Adipocyte (in vitro differentiated cells): ENCODE measurements around the gene ACAD9.
"Not testable (repeated sequence)": the region's sequence is repeated elsewhere in the genome, so short reads cannot be mapped to it uniquely, and the experiment has no call there.

Source experiments
- DNase-seq: peaks from one replicate; pipeline ENCODE4 v3.0.0-alpha.2; 2015; ENCODE audit warnings: low read depth
- H3K27me3 ChIP-seq: replicated peaks from 2 replicates; pipeline ENCODE4 v1.7.0; 2013; ENCODE audit warnings: mild to moderate bottlenecking, low read length, moderate library complexity; ENCODE audit not compliant: control insufficient read depth, insufficient read depth
- H3K36me3 ChIP-seq: 2 replicates; pipeline ENCODE4 v1.7.0; 2013; ENCODE audit warnings: low read length, mild to moderate bottlenecking, moderate library complexity; ENCODE audit not compliant: control insufficient read depth, insufficient read depth, severe bottlenecking
- H3K4me1 ChIP-seq: 2 replicates; pipeline ENCODE4 v1.7.0; 2013; ENCODE audit warnings: mild to moderate bottlenecking, low read length, moderate library complexity; ENCODE audit not compliant: control insufficient read depth, insufficient read depth
- H3K4me3 ChIP-seq: 2 replicates; pipeline ENCODE4 v1.7.0; 2013; ENCODE audit warnings: mild to moderate bottlenecking, low read length, moderate library complexity
- H3K9ac ChIP-seq: 2 replicates; pipeline ENCODE4 v1.7.0; 2013; ENCODE audit warnings: mild to moderate bottlenecking, low read length, moderate library complexity
- H3K9me3 ChIP-seq: 2 replicates; pipeline ENCODE4 v1.7.0; 2013; ENCODE audit warnings: mild to moderate bottlenecking, low read length, moderate library complexity; ENCODE audit not compliant: control insufficient read depth

ACAD9 gene

GRCh38 chr3:128923576-128923975, 44.2 kb downstream of the ACAD9 start:
- Histone ChIP-seq H3K9me3 (peaks cover 60% of the 10 kb centered on the region), H3K36me3 (peaks cover 10% of the 10 kb centered on the region), H3K27me3 (no peaks in the 10 kb centered on the region), H3K4me3 (no peak overlapping the region), H3K9ac (no peak overlapping the region), H3K4me1 (no peaks in the 10 kb centered on the region)
- no peak for DNase-seq

GRCh38 chr3:128923986-128924385, 44.6 kb downstream of the ACAD9 start:
- peaks cover 62% of the 10 kb centered on the region for H3K9me3 ChIP-seq
- not testable (repeated sequence) for H3K36me3 ChIP-seq, H3K4me3 ChIP-seq, H3K27me3 ChIP-seq, H3K9ac ChIP-seq, H3K4me1 ChIP-seq, DNase-seq

GRCh38 chr3:128929364-128929763, 49.9 kb downstream of the ACAD9 start:
- no peak for DNase-seq
- Histone ChIP-seq H3K4me3 (no peak overlapping the region), H3K9me3 (peaks cover 33% of the 10 kb centered on the region), H3K36me3 (no peaks in the 10 kb centered on the region), H3K9ac (no peak overlapping the region), H3K27me3 (peaks cover 22% of the 10 kb centered on the region), H3K4me1 (no peaks in the 10 kb centered on the region)

GRCh38 chr3:128931046-128931445, 51.6 kb downstream of the ACAD9 start:
- Histone ChIP-seq H3K9me3 (peaks cover 17% of the 10 kb centered on the region), H3K4me1 (no peaks in the 10 kb centered on the region), H3K4me3 (no peak overlapping the region), H3K36me3 (no peaks in the 10 kb centered on the region), H3K9ac (no peak overlapping the region), H3K27me3 (peaks cover 24% of the 10 kb centered on the region)
- no peak for DNase-seq

GRCh38 chr3:128932516-128933212, 53.2 kb downstream of the ACAD9 start:
- no peaks in the 10 kb centered on the region for H3K36me3 ChIP-seq
- no peak for DNase-seq
- H3K27me3 ChIP-seq, result peaks cover 35% of the 10 kb centered on the region
- H3K4me3 ChIP-seq, result no peak overlapping the region
- H3K9ac ChIP-seq, result no peak overlapping the region
- no peaks in the 10 kb centered on the region for H3K4me1 ChIP-seq
- H3K9me3 ChIP-seq, result peaks cover 11% of the 10 kb centered on the region

GRCh38 chr3:128933213-128933921, 53.9 kb downstream of the ACAD9 start:
- Histone ChIP-seq H3K4me3 (no peak overlapping the region), H3K4me1 (no peaks in the 10 kb centered on the region), H3K9me3 (peaks cover 11% of the 10 kb centered on the region), H3K9ac (no peak overlapping the region), H3K27me3 (peaks cover 38% of the 10 kb centered on the region), H3K36me3 (no peaks in the 10 kb centered on the region)
- DNase-seq, result no peak

GRCh38 chr3:128933922-128934253, 54.5 kb downstream of the ACAD9 start:
- Histone ChIP-seq H3K9me3 (peaks cover 9% of the 10 kb centered on the region), H3K4me1 (no peaks in the 10 kb centered on the region), H3K36me3 (no peaks in the 10 kb centered on the region), H3K9ac (no peak overlapping the region), H3K27me3 (peaks cover 38% of the 10 kb centered on the region), H3K4me3 (no peak overlapping the region)
- no peak for DNase-seq

GRCh38 chr3:128935922-128936321, 56.5 kb downstream of the ACAD9 start:
- H3K4me3 ChIP-seq, result no peak overlapping the region
- DNase-seq, result no peak
- H3K27me3 ChIP-seq, result peaks cover 43% of the 10 kb centered on the region

GRCh38 chr3:128936341-128936740, 56.9 kb downstream of the ACAD9 start:
- Histone ChIP-seq H3K36me3 (no peaks in the 10 kb centered on the region), H3K4me3 (no peak overlapping the region), H3K27me3 (peaks cover 41% of the 10 kb centered on the region), H3K9ac (no peak overlapping the region), H3K4me1 (no peaks in the 10 kb centered on the region), H3K9me3 (no peaks in the 10 kb centered on the region)
- no peak for DNase-seq

More at GRCh38 chr3:128935922-128936321, 56.5 kb downstream of the ACAD9 start:
- no peak overlapping the region for H3K9ac ChIP-seq
- no peaks in the 10 kb centered on the region for H3K4me1 ChIP-seq
- H3K36me3 ChIP-seq, result no peaks in the 10 kb centered on the region
- no peaks in the 10 kb centered on the region for H3K9me3 ChIP-seq

GRCh38 chr3:128940252-128940651, 60.8 kb downstream of the ACAD9 start:
- Histone ChIP-seq H3K9ac (no peak overlapping the region), H3K36me3 (no peaks in the 10 kb centered on the region), H3K9me3 (no peaks in the 10 kb centered on the region), H3K27me3 (peaks cover 28% of the 10 kb centered on the region), H3K4me3 (no peak overlapping the region), H3K4me1 (no peaks in the 10 kb centered on the region)
- DNase-seq, result no peak

GRCh38 chr3:128942161-128942952, 62.9 kb downstream of the ACAD9 start:
- no peak overlapping the region for H3K9ac ChIP-seq
- DNase-seq, result no peak
- H3K36me3 ChIP-seq, result no peaks in the 10 kb centered on the region
- no peaks in the 10 kb centered on the region for H3K9me3 ChIP-seq
- H3K4me1 ChIP-seq, result no peaks in the 10 kb centered on the region
- peaks cover 16% of the 10 kb centered on the region for H3K27me3 ChIP-seq
- no peak overlapping the region for H3K4me3 ChIP-seq
